GM12892 (cell line): ENCODE results near the gene PROM1.

Experiments
- POLR2A ChIP-seq: IDR thresholded peaks from 2 replicates; pipeline ENCODE4 v1.6.1; 2011; ENCODE audit warnings: low read depth, low read length, control low read depth
- POLR2AphosphoS5 ChIP-seq: IDR thresholded peaks from 2 replicates; pipeline ENCODE4 v1.6.1; 2011; ENCODE audit warnings: low read depth, low read length, control low read depth
- TAF1 ChIP-seq: IDR thresholded peaks from 2 replicates; pipeline ENCODE4 v1.6.1; 2011; ENCODE audit warnings: low read depth, mild to moderate bottlenecking, control low read depth, low read length, borderline replicate concordance

- no peak for TF ChIP-seq POLR2A
- TF ChIP-seq TAF1, result no peak
- no peak for TF ChIP-seq POLR2AphosphoS5
These were observed 157.3 kb downstream of the PROM1 start for GRCh38 chr4:15926486-15926885.
